ENCODE measurements around the gene PEAK3. TPM values are rescaled to one million over a fixed set of nuclear protein-coding genes. Genes with fewer than 3 reads are reported as not detected.

The PEAK3 gene
- polyA plus RNA-seq, 1 experiment: not detected

DNA sequence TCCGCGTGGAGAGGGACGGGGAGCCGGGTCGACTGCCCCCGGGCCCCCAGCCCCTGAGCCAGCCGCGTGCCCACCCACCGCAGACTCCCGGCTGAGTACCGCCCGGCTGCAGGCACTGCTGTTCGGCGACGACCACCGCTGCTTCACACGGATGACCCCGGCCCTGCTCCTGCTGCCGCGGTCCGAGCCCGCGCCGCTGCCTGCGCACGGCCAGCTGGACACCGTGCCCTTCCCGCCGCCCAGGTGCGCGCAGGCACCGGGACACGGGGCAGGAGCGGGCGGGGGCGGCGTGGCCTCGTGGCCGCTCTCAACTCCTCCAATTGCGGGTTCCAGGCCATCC is 31.2 kb downstream of the PEAK3 start:
- no peak for DNase-seq (ENCODE audit: low read depth)
- CTCF ChIA-PET: no interaction called here
- H3K4me3 ChIP-seq (ENCODE audit: low read depth, low read length): no peak overlapping the region
- POLR2A ChIA-PET: no interaction called here
- TF ChIP-seq, protein P1, sequence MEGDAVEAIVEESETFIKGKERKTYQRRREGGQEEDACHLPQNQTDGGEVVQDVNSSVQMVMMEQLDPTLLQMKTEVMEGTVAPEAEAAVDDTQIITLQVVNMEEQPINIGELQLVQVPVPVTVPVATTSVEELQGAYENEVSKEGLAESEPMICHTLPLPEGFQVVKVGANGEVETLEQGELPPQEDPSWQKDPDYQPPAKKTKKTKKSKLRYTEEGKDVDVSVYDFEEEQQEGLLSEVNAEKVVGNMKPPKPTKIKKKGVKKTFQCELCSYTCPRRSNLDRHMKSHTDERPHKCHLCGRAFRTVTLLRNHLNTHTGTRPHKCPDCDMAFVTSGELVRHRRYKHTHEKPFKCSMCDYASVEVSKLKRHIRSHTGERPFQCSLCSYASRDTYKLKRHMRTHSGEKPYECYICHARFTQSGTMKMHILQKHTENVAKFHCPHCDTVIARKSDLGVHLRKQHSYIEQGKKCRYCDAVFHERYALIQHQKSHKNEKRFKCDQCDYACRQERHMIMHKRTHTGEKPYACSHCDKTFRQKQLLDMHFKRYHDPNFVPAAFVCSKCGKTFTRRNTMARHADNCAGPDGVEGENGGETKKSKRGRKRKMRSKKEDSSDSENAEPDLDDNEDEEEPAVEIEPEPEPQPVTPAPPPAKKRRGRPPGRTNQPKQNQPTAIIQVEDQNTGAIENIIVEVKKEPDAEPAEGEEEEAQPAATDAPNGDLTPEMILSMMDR (IDR thresholded peaks at IDR 0.05; ENCODE audit: insufficient read depth, low read depth, low read length): no peak
- peaks cover 23% of the 10 kb centered on the region for H3K36me3 ChIP-seq (ENCODE audit: control insufficient read depth, insufficient read depth, low read length)
- peaks cover 14% of the 10 kb centered on the region for H3K27me3 ChIP-seq (ENCODE audit: control insufficient read depth, insufficient read depth, low read length)

DNA sequence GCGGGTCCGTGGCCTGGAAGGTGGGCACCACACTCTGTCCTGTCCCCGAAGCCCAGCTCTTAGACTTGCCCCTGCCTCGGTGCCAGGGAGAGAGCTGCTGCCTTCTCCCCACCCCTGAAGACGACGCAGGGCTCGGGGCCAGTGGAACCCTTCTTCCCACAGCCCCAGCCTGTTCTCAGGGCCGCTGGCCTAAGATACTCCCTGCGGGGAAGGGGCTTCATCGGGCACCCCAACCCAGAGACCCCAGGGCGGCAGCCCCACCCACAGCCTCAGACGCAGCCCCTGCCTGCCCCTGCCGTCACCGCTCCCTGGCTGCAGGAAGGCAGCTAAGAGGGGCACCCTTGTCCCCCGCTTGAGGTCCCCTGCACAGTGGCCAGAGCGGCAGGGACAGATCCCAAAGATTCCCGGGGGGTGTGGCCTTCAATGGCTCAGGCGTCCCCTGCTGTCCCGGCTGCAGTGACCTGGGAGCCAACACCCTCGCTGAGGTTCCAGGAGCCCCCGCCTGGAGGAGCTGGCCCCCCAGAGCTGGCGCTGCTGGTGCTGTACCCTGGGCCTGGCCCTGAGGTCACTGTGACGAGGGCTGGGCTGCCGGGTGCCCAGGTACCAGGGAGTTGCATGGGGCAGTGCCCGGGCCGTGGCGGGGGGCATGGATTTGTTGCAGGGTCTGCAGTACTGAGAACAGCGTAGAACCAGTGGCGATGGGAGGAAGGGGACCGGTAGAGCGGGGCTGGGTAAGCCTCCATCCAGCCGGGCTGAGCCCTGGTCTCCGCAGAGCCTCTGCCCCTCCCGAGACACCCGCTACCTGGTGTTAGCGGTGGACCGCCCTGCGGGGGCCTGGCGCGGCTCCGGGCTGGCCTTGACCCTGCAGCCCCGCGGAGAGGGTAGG is 31.9 kb downstream of the PEAK3 start:
- TF ChIP-seq, protein P1 (IDR thresholded peaks at IDR 0.05; ENCODE audit: insufficient read depth, low read depth, low read length): no peak
- CTCF ChIA-PET: interaction anchor here (0.8 kb wide), 1 partner anchor 143 kb away, joined by 3 read pairs; no protein-coding TSS in a partner anchor
- POLR2A ChIA-PET: no interaction called here
- no peak overlapping the region for H3K4me3 ChIP-seq (ENCODE audit: low read depth, low read length)
- H3K27me3 ChIP-seq (ENCODE audit: control insufficient read depth, insufficient read depth, low read length): peaks cover 14% of the 10 kb centered on the region
- DNase-seq (ENCODE audit: low read depth): no peak
- H3K36me3 ChIP-seq (ENCODE audit: control insufficient read depth, insufficient read depth, low read length): peaks cover 29% of the 10 kb centered on the region

DNA sequence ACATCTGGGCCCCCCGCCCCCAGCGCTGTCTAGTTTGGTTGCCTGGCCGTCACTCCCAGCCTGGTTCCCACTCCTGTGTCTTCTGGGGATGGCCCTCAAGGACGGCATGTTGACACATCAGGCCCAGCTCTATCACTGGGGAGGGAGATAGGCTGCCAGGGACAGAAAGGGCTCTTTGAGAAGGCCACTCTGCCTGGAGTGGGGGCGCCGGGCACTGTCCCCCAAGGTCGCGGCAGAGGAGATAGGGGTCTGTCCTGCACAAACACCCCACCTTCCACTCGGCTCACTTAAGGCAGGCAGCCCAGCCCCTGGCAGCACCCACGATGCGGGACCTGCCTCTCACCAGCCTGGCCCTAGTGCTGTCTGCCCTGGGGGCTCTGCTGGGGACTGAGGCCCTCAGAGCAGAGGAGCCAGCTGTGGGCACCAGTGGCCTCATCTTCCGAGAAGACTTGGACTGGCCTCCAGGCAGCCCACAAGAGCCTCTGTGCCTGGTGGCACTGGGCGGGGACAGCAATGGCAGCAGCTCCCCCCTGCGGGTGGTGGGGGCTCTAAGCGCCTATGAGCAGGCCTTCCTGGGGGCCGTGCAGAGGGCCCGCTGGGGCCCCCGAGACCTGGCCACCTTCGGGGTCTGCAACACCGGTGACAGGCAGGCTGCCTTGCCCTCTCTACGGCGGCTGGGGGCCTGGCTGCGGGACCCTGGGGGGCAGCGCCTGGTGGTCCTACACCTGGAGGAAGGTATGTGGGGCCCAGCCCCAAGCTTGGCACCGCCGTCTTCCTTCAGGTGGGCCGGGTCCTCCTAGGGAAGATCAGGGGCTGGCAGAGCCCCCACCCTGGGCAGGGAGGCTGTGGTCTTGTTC is 32.7 kb downstream of the PEAK3 start, which contains the start of gene AMH:
AMH (plus strand) TSS at position 314 of the 857 bp plus-strand sequence; CDS start at position 324, 10 bp downstream.
- ChIA-PET CTCF (interaction anchor here (0.8 kb wide), 1 partner anchor 144 kb away, joined by 3 read pairs; no protein-coding TSS in a partner anchor), POLR2A (no interaction called here)
- no peak for DNase-seq (ENCODE audit: low read depth)
- H3K27me3 ChIP-seq (ENCODE audit: control insufficient read depth, insufficient read depth, low read length): peaks cover 14% of the 10 kb centered on the region
- H3K36me3 ChIP-seq (ENCODE audit: control insufficient read depth, insufficient read depth, low read length): peaks cover 35% of the 10 kb centered on the region
- H3K4me3 ChIP-seq (ENCODE audit: low read depth, low read length): no peak within 1 kb of the TSS
- TF ChIP-seq, protein P1 (IDR thresholded peaks at IDR 0.05; ENCODE audit: insufficient read depth, low read depth, low read length): no peak

DNA sequence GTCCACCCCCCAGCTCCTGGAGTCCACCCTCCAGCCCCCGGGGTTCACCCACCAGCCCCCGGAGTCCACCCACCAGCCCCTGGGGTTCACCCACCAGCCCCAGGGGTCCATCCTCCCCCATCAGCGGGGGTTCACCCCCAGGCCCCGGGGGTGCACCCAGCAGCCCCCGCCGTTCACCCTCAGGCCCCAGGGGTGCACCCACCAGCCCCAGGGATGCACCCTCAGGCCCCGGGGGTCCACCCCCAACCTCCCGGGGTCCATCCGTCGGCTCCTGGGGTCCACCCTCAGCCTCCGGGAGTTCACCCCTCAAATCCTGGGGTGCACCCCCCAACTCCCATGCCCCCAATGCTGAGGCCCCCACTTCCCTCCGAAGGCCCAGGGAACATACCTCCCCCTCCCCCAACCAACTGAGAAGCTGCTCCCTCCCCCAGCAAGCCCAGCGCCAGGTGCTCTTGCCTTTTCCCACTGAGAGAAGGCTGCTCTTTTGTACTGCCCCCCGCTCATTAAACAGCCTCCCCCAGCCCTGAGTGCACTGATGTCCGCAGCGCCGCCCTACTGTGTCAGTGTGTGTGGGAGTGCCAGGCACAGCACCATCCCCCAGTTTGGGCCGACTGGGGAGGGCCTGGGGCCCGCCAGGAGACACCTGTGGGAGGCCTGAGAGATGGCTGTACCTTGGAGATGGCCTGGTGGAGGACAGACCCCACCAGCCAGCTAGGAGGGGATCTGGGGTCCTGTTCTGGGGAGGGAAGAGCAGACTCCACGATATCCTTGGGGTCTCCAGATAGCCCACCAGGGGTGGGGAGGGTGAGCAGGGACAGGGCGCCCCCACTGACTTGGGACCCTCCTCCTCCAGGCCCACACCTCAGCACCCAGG is 33.6 kb downstream of the PEAK3 start:
- H3K4me3 ChIP-seq (ENCODE audit: low read depth, low read length): no peak overlapping the region
- ChIA-PET POLR2A (no interaction called here), CTCF (interaction anchor here (0.7 to 1.1 kb wide), 2 partner anchors 14 to 71 kb away, joined by 3 to 4 read pairs; no protein-coding TSS in a partner anchor)
- TF ChIP-seq, protein P1 (IDR thresholded peaks at IDR 0.05; ENCODE audit: insufficient read depth, low read depth, low read length): no peak
- H3K27me3 ChIP-seq (ENCODE audit: control insufficient read depth, insufficient read depth, low read length): peaks cover 12% of the 10 kb centered on the region
- H3K36me3 ChIP-seq (ENCODE audit: control insufficient read depth, insufficient read depth, low read length): peaks cover 43% of the 10 kb centered on the region
- no peak for DNase-seq (ENCODE audit: low read depth)

Data from BJ (cell line).